Panc1 (cell line): ENCODE data around the gene RNF208.

ENCODE experiments used
- POLR2AphosphoS5 ChIP-seq: IDR thresholded peaks from 2 replicates; pipeline ENCODE4 v1.6.1; 2012; ENCODE audit warnings: mild to moderate bottlenecking, low read depth, low read length, moderate library complexity
- SIN3A ChIP-seq: IDR thresholded peaks from 2 replicates; pipeline ENCODE4 v1.6.1; 2012; ENCODE audit warnings: low read depth, mild to moderate bottlenecking, low read length, moderate library complexity, borderline replicate concordance; ENCODE audit not compliant: insufficient read depth
- TCF7L2 ChIP-seq: IDR thresholded peaks from 2 replicates; pipeline ENCODE4 v1.6.1; 2011; ENCODE audit warnings: mild to moderate bottlenecking, low read depth, low read length, inconsistent platforms
- TF ChIP-seq, protein P1 (sequence below): fragments of 450-650 bp; IDR thresholded peaks from 2 replicates; pipeline ENCODE4 v1.5.1; 2017; ENCODE audit warnings: mild to moderate bottlenecking
- TF ChIP-seq, protein P2 (sequence below), 2 experiments: IDR thresholded peaks; 2 replicates each; pipeline ENCODE4 v1.6.1; 2011 to 2012; ENCODE audit warnings: low read depth in 2 of 2, control low read depth in 1 of 2, low read length in 1 of 2, mild to moderate bottlenecking in 1 of 2, moderate library complexity in 1 of 2; ENCODE audit not compliant: insufficient read depth in 1 of 2

DNA sequence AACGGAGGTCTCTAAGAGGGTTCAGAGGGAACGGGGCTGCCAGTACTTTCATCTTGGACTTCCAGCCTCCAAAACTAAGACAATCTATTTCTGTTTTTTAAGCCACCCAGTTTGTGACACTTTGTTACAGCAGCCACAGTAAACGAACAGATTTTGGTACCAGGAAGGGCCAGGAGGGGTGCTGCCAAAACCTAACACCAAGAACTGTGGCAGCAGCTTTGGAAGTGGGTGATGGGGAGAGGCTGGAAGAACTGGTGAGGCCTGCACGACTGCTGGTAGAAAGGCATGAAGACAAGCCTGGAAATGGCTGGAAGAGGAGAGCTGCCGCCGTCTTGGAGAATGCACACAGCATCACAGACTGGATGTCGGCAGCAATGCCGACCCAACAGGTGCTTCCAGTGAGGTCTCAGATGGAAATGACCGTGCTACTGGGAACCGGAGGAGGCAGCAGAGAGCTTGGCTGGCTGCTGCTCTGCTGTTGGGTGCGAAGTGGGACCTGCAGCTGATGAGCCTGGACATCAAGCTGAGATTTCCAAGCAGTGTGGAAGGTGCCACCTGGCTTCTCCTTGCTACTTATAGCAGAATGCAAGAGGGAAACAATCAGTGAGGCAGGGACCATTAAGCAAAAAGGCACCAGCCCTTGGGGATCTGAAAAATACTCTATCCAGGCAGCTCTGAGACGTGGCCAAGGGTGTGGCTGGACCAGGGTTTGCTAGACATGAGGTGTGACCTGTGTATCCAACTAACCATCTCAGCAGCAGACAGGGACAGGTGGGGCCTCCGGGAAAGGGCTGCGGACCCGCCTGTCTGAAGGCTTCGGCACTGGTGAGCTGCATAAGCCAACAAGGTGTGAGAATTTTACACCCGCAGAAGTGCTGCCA lies 45.5 kb downstream of the RNF208 start:
- TF ChIP-seq, protein P1, sequence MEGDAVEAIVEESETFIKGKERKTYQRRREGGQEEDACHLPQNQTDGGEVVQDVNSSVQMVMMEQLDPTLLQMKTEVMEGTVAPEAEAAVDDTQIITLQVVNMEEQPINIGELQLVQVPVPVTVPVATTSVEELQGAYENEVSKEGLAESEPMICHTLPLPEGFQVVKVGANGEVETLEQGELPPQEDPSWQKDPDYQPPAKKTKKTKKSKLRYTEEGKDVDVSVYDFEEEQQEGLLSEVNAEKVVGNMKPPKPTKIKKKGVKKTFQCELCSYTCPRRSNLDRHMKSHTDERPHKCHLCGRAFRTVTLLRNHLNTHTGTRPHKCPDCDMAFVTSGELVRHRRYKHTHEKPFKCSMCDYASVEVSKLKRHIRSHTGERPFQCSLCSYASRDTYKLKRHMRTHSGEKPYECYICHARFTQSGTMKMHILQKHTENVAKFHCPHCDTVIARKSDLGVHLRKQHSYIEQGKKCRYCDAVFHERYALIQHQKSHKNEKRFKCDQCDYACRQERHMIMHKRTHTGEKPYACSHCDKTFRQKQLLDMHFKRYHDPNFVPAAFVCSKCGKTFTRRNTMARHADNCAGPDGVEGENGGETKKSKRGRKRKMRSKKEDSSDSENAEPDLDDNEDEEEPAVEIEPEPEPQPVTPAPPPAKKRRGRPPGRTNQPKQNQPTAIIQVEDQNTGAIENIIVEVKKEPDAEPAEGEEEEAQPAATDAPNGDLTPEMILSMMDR: peak; percentile 78; the same call in 1 of the 2 replicates
- TF ChIP-seq, protein P2, sequence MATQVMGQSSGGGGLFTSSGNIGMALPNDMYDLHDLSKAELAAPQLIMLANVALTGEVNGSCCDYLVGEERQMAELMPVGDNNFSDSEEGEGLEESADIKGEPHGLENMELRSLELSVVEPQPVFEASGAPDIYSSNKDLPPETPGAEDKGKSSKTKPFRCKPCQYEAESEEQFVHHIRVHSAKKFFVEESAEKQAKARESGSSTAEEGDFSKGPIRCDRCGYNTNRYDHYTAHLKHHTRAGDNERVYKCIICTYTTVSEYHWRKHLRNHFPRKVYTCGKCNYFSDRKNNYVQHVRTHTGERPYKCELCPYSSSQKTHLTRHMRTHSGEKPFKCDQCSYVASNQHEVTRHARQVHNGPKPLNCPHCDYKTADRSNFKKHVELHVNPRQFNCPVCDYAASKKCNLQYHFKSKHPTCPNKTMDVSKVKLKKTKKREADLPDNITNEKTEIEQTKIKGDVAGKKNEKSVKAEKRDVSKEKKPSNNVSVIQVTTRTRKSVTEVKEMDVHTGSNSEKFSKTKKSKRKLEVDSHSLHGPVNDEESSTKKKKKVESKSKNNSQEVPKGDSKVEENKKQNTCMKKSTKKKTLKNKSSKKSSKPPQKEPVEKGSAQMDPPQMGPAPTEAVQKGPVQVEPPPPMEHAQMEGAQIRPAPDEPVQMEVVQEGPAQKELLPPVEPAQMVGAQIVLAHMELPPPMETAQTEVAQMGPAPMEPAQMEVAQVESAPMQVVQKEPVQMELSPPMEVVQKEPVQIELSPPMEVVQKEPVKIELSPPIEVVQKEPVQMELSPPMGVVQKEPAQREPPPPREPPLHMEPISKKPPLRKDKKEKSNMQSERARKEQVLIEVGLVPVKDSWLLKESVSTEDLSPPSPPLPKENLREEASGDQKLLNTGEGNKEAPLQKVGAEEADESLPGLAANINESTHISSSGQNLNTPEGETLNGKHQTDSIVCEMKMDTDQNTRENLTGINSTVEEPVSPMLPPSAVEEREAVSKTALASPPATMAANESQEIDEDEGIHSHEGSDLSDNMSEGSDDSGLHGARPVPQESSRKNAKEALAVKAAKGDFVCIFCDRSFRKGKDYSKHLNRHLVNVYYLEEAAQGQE (IDR thresholded peaks at IDR 0.05; ENCODE audit: insufficient read depth in 1 of 2, low read depth in 2 of 2, low read length in 1 of 2): no peak
- TF ChIP-seq POLR2AphosphoS5: no peak
- no peak for TF ChIP-seq TCF7L2
- no peak for TF ChIP-seq SIN3A
